Diencephalon (tissue), 1 donor: ENCODE data around the gene HBG2. TPM values are rescaled to one million over a fixed set of nuclear protein-coding genes. Genes with fewer than 3 reads are reported as not detected.

Experiments
- total RNA-seq: library from RNA; depleted of rRNA; stranded (reverse); fragments of >200 nt; gene quantifications from one replicate; pipeline ENCODE4 v1.2.3, GENCODE V29; 2014

The HBG2 gene
- 2,344 TPM for total RNA-seq

GRCh38 chr11:5254646-5255413 is at the start of gene HBG2:
HBG2 (minus strand) TSS chr11:5254781; CDS start chr11:5254728, 53 bp downstream.

GRCh38 chr11:5301846-5302245 is 47.3 kb upstream of the HBG2 start, which contains the start of gene OR51B4:
OR51B4 (minus strand) TSS chr11:5301946; CDS start chr11:5301946, 0 bp downstream.

DNA sequence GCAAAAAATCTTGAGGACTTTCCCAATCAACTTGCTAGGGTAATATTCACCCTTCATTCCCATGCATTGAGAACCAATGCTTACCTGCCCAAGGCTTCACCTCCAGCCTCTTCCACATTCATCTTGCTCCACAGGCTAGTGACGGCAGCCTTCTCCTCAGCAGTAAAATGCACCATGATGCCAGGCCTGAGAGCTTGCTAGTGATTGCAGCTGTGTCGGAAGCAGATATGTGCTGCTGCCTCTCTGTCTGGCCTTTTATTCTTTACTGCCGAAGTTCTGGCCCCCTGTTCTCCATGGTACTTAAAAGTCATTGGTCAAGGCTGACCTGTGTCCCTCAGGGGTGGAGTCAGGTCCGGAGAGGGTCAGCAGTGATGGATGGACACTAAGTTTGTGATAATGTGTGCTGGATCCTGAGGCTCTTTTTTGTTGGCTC is 15.2 kb upstream of the HBG2 start, which contains the start of gene HBE1:
HBE1 (minus strand) TSS at position 231 of the 433 bp plus-strand sequence; CDS start at position 176, 55 bp downstream.

DNA sequence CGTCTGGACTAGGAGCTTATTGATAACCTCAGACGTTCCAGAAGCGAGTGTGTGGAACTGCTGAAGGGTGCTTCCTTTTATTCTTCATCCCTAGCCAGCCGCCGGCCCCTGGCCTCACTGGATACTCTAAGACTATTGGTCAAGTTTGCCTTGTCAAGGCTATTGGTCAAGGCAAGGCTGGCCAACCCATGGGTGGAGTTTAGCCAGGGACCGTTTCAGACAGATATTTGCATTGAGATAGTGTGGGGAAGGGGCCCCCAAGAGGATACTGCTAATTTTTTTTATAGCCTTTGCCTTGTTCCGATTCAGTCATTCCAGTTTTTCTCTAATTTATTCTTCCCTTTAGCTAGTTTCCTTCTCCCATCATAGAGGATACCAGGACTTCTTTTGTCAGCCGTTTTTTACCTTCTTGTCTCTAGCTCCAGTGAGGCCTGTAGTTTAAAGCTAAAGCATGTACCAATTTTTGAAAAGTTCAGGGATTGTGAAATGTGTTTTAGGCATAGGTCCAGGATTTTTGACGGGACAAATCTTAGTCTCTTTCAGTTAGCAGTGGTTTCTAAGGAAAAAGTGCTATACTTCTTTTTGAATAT is 4.7 kb downstream of the HBG2 start, which contains the start of gene HBG1:
HBG1 (minus strand) TSS at position 51 of the 590 bp plus-strand sequence. CDS start 53 bp downstream, outside the sequence.

DNA sequence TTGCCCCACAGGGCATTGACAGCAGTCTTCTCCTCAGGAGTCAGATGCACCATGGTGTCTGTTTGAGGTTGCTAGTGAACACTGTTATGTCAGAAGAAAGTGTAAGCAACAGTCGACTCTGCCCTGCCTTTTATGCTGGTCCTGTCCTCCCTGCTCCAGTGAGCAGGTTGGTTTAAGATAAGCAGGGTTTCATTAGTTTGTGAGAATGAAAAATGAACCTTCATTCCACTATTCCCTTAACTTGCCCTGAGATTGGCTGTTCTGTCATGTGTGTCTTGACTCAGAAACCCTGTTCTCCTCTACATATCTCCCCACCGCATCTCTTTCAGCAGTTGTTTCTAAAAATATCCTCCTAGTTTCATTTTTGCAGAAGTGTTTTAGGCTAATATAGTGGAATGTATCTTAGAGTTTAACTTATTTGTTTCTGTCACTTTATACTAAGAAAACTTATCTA is 20.2 kb downstream of the HBG2 start, which contains the start of gene HBD:
HBD (minus strand) TSS at position 103 of the 454 bp plus-strand sequence; CDS start at position 53, 50 bp downstream.

DNA sequence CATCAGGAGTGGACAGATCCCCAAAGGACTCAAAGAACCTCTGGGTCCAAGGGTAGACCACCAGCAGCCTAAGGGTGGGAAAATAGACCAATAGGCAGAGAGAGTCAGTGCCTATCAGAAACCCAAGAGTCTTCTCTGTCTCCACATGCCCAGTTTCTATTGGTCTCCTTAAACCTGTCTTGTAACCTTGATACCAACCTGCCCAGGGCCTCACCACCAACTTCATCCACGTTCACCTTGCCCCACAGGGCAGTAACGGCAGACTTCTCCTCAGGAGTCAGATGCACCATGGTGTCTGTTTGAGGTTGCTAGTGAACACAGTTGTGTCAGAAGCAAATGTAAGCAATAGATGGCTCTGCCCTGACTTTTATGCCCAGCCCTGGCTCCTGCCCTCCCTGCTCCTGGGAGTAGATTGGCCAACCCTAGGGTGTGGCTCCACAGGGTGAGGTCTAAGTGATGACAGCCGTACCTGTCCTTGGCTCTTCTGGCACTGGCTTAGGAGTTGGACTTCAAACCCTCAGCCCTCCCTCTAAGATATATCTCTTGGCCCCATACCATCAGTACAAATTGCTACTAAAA is 27.8 kb downstream of the HBG2 start, which contains the start of gene HBB:
HBB (minus strand) TSS at position 340 of the 579 bp plus-strand sequence; CDS start at position 290, 50 bp downstream.

Other genes with a start within 250 kb of the HBG2 start
- gene OR52J3, start 208.3 kb downstream of the HBG2 start, total RNA-seq, result not detected
- gene OR52E2, start 195.2 kb downstream of the HBG2 start, total RNA-seq, result not detected
- gene OR52E1, start 185.2 kb downstream of the HBG2 start, total RNA-seq, result not detected
- not detected for gene OR52A5, start 116.4 kb downstream of the HBG2 start, total RNA-seq
- not detected for gene OR52A1, start 100.0 kb downstream of the HBG2 start, total RNA-seq
- gene OR51V1, start 54.1 kb downstream of the HBG2 start, total RNA-seq, result not detected
- 550 TPM for gene HBB, start 27.7 kb downstream of the HBG2 start, total RNA-seq
- gene HBD, start 20.3 kb downstream of the HBG2 start, total RNA-seq, result not detected
- 3.5 TPM for gene HBG1, start 4.9 kb downstream of the HBG2 start, total RNA-seq
- 13.8 TPM for gene HBE1, start 15.2 kb upstream of the HBG2 start, total RNA-seq
- gene OR51B4, start 47.2 kb upstream of the HBG2 start, total RNA-seq, result not detected
- 0.46 TPM for gene OR51B2, start 69.5 kb upstream of the HBG2 start, total RNA-seq
- gene OR51B5, start 88.7 kb upstream of the HBG2 start, total RNA-seq, result 0.46 TPM
- gene OR51B6, start 96.7 kb upstream of the HBG2 start, total RNA-seq, result not detected
- not detected for gene OR51M1, start 129.0 kb upstream of the HBG2 start, total RNA-seq
- gene OR51Q1, start 167.3 kb upstream of the HBG2 start, total RNA-seq, result not detected
- not detected for gene OR51I1, start 186.7 kb upstream of the HBG2 start, total RNA-seq
- not detected for gene OR51I2, start 194.5 kb upstream of the HBG2 start, total RNA-seq
- gene OR52D1, start 233.9 kb upstream of the HBG2 start, total RNA-seq, result not detected